8988T (cell line): ENCODE results near the gene ATP6V0B.

Source experiments
- DNase-seq: peaks from one replicate; pipeline ENCODE4 v3.0.0; 2011

Gene ATP6V0B

DNA sequence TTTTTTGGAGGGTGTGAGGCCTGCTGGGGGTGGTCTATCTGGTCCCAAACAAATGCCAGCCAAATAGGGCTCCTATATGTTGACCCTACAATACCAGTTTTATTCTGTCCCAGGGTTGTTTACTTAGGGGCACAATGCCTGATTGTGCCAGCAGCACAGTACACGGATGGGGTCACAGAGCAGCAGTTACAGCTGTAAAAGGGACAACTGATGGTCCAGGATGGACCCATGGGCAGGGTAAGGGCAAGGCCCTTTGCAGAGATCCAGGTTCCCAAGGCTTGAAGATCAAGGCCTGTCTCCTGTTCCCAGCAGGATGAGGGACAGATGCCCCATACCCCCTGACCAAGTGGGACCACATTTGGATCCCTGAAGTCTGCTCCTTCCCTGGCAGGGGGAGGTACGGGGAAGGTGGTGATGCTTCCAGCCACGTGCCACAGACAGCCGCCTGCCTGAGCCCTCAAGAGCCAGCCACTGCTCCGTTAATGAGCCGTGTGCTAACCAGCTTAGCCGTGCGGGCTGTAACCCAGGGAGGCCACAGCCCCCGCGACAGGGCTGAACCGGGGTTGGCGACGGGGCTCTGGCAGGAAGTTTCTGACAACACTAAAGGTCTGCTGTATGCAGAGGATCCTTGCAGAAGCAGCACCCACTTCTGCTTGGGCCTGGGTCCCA lies 38.3 kb downstream of the ATP6V0B start:
- DNase-seq: no peak

DNA sequence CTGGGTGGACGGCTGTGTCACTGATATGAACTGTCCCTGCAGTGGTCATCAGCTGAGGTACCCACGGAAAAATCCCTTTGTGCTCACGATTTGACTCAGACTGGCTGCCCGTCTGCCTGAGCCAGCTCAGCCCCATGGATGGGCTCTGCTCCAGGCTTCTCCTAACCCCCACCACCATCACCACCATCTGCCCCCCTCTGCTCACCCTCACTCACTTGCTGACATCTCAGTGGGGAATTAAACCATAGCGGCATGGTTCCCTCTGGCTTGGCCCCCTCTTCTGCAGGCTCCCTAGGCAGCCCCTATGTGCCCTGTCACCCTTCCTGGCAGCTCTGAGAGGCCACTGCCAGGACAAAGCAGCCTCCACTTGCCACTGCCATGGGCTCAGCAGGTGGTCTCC lies 39.2 kb downstream of the ATP6V0B start:
- no peak for DNase-seq

DNA sequence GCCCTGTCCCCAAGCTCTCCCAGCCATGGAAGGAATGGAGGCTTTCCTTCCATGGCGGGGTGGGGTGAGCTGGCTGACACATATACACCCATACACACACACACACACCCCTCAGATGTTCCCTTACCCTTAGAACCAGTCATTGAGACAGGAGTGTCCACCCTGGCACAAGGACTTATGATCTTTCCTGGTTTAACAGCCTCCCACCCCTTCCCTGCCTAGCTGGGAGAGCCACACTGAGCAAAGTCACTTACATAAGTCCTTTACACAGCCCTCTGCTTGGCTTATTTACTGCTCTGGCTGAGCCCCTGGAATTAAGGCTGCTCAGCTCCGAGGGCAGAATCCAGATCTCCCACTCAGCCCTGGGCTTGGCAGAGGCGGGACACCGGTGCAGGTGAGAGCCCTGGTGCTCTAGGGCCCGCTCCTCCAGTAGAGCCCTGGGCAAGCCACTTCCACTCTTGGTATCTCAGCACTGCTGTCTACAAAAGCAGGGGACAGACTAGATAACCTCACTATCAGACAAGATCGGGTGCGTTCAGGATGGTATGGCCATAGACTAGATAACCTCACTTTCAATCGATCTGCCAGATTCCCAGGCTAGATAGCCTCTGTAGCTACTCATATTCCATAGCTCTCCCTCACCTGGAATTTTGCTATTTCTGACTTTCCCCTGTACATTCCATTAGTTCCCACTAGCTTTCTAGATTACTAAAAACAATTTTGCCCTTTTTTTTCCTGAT lies 39.8 kb downstream of the ATP6V0B start:
- DNase-seq: no peak

DNA sequence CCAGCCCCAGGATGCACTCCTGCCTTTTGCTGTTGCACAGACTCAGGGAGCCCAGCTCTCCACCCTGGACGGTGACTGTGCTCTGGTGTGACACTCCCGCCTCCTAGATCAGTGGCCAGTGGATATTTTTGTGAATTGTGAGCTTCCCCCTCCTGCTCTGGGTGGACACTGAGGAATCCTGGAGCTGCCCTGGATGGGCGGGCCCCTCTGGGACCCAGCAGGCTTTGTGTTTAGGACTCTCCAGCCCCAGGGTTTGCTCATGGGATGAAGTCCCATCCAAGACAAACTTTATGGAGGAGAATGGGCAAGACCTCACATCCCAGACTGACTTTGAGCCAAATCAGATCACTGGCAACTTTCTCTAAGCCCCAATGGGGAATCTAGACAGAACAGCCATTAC lies 40.4 kb downstream of the ATP6V0B start:
- DNase-seq: no peak

DNA sequence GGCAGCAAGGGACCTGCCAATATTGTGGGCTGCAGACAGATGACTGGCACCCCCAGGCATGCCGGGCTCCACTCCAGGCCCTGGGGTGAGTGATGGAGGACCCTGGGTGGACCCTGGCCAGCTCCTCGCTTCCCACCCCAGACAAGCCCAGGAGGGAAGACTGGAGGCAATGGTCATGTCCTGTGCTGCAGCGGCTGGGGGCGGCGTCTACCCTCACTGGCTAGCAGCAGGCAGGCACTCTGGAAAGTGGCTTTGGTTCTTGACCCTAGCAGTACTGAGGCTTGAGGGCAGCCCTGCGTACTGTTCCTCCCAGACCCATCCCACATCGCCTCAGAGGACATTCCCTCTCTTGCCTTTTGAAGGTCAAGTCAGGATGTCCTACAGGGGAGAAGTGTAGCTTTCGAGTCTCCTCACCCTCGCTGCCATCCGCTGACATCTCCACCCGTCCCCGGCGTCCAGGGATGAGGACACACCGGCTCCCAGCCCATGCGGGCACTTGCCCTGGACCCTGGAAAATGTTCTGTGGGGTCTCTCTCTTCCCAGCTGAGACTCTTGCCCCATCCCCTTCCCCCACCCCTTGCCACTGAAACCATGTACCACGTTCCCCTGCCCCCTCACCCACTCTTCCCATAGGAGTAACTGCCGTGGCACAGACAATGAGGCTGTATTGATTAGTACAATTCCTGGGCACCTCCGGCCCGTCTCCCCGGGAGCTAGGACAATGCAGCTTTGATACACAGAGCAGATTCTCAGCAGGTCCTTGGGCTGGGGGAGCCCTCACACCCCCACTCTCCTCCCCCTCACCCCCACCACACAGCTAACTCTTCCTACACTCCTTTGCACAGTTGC lies 41.5 kb downstream of the ATP6V0B start:
- no peak for DNase-seq

DNA sequence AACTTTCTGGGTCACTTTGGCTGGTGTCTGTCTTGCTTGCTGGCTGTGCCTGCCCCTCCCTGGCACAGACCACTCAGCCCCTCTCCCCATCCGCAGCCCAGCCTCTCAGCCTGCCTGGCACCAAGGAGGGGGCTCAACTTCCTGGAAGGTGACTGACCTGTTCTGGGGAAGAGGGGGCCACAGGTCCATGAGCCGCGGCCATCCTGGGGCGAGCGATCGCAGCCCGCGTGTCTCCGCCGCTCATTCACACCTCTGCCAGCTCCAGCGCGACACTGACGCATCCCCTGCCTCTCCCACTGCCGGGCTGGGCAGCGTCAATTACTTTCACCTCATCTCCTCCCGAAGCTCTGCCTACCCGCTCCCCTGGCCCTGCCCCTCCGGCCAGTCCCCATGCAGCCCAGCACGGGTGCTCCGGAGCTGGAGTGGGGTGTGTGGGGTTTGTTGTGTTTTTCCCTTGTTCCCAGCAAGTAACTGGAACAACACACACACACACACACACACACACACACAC lies 42.2 kb downstream of the ATP6V0B start:
- DNase-seq: no peak

DNA sequence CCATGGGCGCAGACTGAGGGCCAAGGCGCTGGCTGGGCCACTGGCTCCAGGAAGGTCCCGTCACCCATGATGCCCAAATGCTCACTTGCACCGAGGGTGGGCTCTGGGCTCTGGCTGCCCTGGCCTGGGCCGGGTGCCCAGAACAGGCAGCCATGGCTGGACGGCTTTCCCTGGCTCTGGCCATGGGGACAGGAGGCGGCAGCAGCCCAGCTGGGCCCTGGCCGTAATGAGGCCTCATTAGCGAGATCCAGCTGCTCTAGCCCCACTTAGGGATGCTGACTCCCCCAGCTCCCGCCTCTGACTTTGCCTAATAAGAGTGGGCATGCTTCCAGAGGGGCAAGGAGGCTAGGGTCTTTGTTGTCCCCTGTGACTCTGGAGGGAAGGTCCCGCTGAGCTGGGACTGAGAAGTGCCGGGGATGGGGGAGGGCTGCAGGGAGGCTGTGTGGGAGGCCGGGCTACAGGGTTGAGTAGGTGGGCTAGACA lies 44.7 kb downstream of the ATP6V0B start:
- DNase-seq: no peak

DNA sequence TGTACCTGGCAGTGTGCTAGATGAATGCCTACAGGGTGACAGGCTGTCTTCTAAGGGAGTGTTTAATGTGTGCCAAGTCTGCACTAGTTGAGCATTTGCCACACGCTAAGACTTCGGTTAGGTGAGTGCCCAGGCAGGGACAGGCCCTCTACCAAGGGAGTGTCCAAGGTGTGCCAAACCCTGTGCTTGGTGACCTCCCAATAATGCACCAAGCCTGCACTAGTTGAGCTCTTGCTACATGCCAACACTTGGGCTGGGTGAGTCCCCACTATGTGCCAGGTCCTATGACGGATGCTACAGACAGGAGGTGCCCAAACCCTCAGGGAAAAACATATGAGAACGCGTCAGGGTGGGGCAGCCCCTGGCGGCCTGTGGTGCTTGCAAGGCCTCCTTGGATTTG lies 45.7 kb downstream of the ATP6V0B start:
- DNase-seq: no peak

DNA sequence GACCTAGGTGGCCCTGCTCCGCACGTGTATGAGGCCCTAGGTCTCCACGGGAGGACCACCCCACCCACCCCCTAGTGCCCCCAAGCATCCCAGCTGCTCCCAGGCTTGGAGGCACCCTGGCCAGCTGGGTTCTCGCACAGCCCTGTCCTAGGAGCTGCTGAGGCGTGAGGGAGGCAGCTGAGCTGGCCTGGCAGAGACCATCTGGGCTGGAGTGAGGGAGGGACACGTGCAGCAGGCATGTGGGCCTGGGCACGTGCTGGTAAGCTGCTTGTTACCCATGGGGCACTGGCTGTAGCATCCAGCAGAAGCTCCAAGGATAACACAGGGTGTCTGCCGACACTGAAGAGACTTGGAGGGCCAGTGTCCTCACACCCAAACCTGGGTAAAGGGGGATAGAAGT lies 46.4 kb downstream of the ATP6V0B start:
- no peak for DNase-seq

DNA sequence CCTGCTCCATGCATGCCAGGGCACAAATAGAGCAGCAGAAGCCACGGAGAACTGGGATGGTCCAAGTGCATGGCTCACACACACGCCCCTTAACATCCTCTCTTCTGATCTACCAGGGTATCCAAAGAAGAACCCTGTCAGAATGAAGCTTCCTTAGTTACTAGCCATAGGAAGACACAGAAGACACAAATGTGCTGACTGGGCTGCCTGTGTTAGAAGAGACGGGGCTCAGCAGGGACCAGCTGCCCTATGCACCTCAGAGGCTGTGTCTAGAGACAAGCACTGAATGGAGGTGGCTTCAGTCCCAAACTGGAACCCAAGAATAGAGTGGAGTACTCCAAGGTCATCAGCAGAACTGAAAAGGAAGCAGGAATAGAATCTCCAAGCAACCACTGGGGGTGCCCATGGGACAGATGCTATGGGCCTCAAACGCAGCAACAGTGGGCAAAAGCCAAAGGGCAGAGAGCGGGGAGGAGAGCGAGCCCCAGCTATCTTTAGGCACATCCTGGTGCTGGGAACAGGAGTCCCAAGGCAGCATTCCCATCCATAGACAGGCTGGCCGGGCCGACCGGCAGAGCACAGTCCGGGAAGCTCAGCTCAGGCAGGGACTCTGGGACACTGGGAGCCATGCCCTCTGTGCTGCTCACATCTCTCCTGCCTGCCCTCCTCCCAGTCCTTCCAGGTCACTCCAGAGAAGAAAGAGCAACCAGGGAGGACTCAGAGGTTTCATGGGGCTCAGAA lies 47.0 kb downstream of the ATP6V0B start:
- no peak for DNase-seq

DNA sequence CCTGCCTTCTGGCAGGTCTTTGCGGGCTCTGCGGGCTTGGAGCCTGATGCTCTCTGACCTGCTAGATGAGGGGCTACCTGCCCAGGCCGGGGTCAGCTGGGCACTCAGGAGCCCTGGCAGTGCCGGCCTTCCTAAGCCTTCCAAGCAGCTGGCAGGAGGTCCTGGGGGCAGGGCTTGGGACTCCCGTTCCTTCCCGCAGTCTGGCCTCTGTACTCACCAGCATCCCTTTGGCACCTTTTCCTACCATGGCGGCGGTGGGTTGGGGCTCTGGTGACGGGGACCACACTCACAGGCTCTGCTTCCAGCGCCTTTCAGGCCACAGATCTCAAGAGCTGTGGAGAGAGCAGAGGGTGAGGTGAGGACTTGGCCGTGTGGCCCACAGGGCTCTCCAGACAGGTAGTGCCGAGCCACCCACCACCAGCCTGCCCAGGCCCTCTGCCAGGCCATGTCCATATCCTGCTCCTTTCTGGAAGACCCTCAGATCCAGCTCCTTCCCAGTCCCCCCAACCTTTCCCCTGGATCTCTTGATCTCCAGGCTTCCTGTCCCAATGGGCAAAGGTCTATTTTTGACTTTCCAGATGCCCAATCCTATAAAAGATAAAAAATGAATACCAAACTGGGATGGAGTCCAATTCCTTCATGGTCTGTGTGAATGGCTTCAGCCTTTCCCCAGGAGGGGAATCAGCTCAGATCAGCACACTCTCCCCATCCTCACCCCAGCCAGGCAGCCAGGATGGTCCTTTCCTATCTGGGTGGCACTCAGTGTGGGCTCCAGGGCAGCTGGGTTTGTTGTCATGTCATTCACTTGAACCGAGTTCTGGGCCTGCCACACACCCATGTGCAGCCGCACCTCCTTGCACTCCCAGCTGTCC lies 49.5 kb downstream of the ATP6V0B start:
- DNase-seq: no peak

DNA sequence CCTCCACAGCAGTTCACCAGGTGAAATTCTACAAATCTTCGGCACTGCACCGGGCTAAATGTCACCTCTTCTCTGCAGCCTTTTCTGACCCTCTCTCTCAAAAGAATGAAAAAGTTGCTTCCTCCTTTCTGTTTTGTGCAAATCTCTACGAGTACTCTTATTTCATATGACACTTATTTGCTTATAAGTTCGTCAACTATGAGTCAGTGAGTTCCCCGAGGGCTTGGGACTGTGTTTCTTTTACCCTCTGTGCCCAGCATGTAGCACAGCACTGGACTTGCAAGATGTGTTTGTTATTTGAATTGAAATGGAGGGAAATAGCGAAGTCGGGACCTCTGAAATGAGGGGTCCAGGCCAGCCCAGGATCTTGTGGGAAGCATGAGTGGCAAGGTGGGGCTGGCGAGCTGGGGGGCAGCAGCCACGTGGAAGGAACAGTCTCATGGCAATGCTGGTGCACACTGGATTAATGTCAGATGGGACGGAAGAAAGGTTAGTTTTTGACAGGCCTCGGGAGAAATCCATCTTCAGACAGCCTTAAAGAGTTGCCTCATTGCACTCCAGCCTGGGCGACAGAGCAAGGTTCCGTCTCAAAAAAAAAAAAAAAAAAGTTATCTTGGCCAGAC lies 50.3 kb downstream of the ATP6V0B start:
- DNase-seq: no peak

DNA sequence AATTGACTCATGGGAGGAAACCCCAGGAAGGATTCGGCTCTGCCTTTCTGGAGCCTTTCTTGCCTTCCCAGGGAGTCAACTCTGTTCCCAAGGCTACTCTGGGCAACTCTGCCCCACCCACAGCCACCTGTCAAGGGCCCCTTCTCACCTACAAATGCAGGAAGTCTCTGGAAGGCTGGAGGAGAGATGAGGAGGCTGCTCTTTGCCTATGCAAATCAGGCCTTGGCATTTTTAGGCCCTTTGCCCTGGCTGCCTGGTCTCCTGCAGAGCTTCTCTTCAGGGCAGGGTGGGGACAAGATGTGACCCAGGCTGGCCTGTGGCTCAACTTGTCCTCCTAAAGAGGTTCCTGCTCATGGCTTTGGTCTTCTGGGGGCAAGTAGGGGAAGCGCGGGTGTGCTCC lies 51.1 kb downstream of the ATP6V0B start:
- no peak for DNase-seq

DNA sequence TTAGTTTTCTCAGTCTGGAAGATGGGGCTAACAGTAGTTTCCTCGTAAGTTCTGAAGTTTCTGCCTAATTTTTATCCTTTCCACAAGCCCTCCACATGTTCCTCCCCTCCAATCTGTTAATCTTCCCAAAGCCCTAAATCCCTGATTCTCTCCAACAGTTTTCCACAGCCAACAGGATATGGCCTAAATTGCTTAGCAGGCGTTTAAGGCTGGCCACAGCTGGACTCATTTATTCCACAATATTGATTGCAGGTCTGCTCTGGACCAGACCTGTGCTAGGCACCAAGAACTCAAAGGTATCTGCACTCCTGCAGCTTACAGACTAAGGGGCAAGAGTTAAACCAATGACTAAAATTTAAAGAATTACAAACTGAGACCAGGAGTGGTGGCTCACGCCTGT lies 52.6 kb downstream of the ATP6V0B start:
- DNase-seq: no peak
